IMR-90 (cell line): ENCODE measurements around the gene ZNF48.

Experiments
- POLR2A ChIP-seq: IDR thresholded peaks from 2 replicates; pipeline ENCODE4 v1.6.1; 2012; ENCODE audit warnings: mild to moderate bottlenecking, low read depth, low read length
- RCOR1 ChIP-seq: IDR thresholded peaks from 2 replicates; pipeline ENCODE4 v1.6.1; 2012; ENCODE audit warnings: mild to moderate bottlenecking, low read length, improper control_type of control experiment; ENCODE audit not compliant: insufficient replicate concordance
- TF ChIP-seq, protein P1 (sequence below): conservative IDR thresholded peaks from 2 replicates; pipeline ENCODE4 v1.5.1; 2012; ENCODE audit warnings: mild to moderate bottlenecking, low read depth, low read length, improper control_type of control experiment

DNA sequence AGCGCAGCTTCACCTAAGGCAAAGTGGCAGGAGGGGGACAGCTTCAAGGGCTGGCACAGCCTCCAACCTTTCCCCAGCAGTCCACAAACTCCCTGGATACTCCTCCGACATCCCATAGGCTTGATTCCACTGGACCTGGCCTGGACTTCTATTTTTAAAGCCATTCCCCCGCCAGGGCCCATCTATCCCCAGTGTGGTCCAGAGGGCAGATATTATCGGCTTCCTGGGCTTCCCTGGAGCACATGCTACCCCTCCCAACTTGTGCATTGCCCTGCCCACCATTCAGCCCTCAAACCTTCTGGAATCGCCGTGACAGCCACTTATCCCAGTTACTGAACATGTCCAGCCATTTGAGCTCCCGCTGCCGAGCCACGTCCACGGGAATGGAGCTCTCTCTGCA, 30.0 kb upstream of the ZNF48 start:
- no peak for TF ChIP-seq POLR2A
- TF ChIP-seq, protein P1, sequence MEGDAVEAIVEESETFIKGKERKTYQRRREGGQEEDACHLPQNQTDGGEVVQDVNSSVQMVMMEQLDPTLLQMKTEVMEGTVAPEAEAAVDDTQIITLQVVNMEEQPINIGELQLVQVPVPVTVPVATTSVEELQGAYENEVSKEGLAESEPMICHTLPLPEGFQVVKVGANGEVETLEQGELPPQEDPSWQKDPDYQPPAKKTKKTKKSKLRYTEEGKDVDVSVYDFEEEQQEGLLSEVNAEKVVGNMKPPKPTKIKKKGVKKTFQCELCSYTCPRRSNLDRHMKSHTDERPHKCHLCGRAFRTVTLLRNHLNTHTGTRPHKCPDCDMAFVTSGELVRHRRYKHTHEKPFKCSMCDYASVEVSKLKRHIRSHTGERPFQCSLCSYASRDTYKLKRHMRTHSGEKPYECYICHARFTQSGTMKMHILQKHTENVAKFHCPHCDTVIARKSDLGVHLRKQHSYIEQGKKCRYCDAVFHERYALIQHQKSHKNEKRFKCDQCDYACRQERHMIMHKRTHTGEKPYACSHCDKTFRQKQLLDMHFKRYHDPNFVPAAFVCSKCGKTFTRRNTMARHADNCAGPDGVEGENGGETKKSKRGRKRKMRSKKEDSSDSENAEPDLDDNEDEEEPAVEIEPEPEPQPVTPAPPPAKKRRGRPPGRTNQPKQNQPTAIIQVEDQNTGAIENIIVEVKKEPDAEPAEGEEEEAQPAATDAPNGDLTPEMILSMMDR: no peak
- TF ChIP-seq RCOR1: no peak
